ENCODE measurements around the gene GLRA1.
"Not testable (repeated sequence)": the region's sequence is repeated elsewhere in the genome, so short reads cannot be mapped to it uniquely, and the experiment has no call there.

GLRA1 gene

DNA sequence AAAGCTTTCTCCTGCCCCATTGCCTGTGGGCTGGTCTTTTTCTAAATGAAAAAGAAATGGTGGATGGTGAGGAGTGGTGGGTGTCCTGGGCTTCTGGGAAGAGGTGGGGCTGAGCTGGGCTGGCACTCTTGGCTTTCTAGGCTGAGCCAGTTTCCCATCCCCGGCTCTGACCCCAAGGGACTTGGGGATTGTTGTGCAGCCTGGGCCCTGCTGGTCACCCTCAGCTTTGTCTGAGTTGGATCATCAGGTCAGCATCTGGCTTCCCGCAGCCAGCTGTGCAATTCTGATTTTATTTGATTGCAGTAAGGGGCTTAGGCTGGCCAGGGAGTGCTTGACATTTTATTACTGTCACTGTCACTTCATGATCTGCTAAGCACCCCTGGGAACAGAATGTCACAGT lies 25.3 kb downstream of the GLRA1 start:
- H3K9ac ChIP-seq (ENCODE audit: low read length): no peak overlapping the region
- H4K5ac ChIP-seq (ENCODE audit: low read length): no peak overlapping the region
- H3K4me2 ChIP-seq (ENCODE audit: low read length): no peak overlapping the region
- H4K8ac ChIP-seq (ENCODE audit: low read depth, low read length): no peak overlapping the region
- H2BK5ac ChIP-seq (ENCODE audit: low read length): no peak overlapping the region
- H2BK15ac ChIP-seq (replicated peaks; ENCODE audit: low read depth): no peak overlapping the region
- no peak overlapping the region for H3K4ac ChIP-seq (ENCODE audit: low read depth, low read length)
- no peak overlapping the region for H3K18ac ChIP-seq (ENCODE audit: low read length)
- H3K79me1 ChIP-seq (ENCODE audit: low read length): no peaks in the 10 kb centered on the region
- H3K79me2 ChIP-seq (ENCODE audit: control insufficient read depth, insufficient read depth, low read length): no peaks in the 10 kb centered on the region
- no peak for DNase-seq
- H3K56ac ChIP-seq (ENCODE audit: low read length): no peak overlapping the region
- no peaks in the 10 kb centered on the region for H3K4me1 ChIP-seq (ENCODE audit: control insufficient read depth, low read depth, low read length)
- no peak overlapping the region for H2AK5ac ChIP-seq (ENCODE audit: low read length)
- WGBS (ENCODE audit: extremely low coverage, insufficient coverage, low lambda C conversion rate): no CpG with 5 or more reads among the region's 2 CpGs
- no peak overlapping the region for H3K23ac ChIP-seq (ENCODE audit: low read length)
- no peaks in the 10 kb centered on the region for H3K36me3 ChIP-seq (ENCODE audit: control insufficient read depth, insufficient read depth, low read length)
- H3K27ac ChIP-seq (ENCODE audit: low read depth, low read length): no peak overlapping the region
- no peak overlapping the region for H3K4me3 ChIP-seq (ENCODE audit: low read length)
- H3K27me3 ChIP-seq (ENCODE audit: insufficient read depth, low read length, poor library complexity): peaks cover 6% of the 10 kb centered on the region
- no peak overlapping the region for H2BK120ac ChIP-seq (ENCODE audit: low read depth, low read length)

DNA sequence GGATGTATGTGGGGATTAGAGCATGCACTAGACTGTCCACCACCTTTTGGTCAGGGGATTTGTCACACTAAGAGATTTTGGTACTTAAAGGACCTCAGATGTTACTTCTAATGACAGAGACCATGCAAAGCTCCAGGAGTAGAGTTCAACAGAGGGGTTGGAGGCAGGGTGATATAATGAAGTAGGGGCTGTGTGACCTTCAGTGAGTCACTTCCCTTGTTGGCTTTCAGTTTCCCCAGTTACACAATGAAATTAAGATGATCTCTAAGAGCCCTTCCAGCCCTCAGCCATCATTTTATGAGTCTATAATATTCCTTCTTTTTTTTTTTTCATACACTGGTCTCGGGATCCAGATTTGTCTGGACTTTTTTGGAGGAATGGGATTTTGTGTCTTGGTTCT lies 26.8 kb downstream of the GLRA1 start:
- H3K79me1 ChIP-seq (ENCODE audit: low read length): no peaks in the 10 kb centered on the region
- H2BK15ac ChIP-seq (replicated peaks; ENCODE audit: low read depth): no peak overlapping the region
- H3K27ac ChIP-seq (ENCODE audit: low read depth, low read length): no peak overlapping the region

DNA sequence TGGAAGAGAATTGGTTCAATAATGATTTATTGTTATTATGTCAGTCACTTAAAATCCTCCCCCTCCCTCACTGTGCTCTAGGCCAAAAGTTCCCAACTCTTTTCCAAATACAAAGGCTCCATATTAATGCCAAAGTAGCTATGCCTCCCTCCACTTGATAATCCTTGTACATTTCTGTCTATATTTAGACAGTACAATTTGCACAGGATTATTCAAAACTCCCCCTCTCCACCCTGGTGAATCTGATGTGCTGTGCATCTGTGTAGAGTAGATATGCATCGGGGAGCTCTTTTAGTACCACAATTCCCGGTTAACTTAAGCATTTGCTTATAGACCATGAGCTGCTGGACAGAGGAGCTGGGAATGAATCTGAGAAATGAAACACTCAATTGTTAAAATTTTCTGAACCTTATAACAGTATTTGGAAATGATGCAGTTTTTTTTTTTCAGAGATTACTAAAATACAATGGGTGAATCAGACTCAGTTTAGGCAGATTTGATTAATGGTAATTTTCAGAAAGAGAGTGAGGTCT lies 27.6 kb downstream of the GLRA1 start:
- Histone ChIP-seq H3K9ac (ENCODE audit: low read length) (no peak overlapping the region), H2BK5ac (ENCODE audit: low read length) (no peak overlapping the region), H3K27ac (ENCODE audit: low read depth, low read length) (no peak overlapping the region), H2BK120ac (ENCODE audit: low read depth, low read length) (no peak overlapping the region), H3K79me1 (ENCODE audit: low read length) (no peaks in the 10 kb centered on the region), H3K79me2 (ENCODE audit: control insufficient read depth, insufficient read depth, low read length) (no peaks in the 10 kb centered on the region), H3K4me1 (ENCODE audit: control insufficient read depth, low read depth, low read length) (no peaks in the 10 kb centered on the region), H3K27me3 (ENCODE audit: insufficient read depth, low read length, poor library complexity) (peaks cover 1% of the 10 kb centered on the region), H3K23ac (ENCODE audit: low read length) (no peak overlapping the region), H4K8ac (ENCODE audit: low read depth, low read length) (no peak overlapping the region), H3K4me2 (ENCODE audit: low read length) (no peak overlapping the region), H3K36me3 (ENCODE audit: control insufficient read depth, insufficient read depth, low read length) (no peaks in the 10 kb centered on the region), H2BK15ac (replicated peaks; ENCODE audit: low read depth) (no peak overlapping the region), H2AK5ac (ENCODE audit: low read length) (no peak overlapping the region), H4K5ac (ENCODE audit: low read length) (no peak overlapping the region), H3K4me3 (ENCODE audit: low read length) (no peak overlapping the region), H3K18ac (ENCODE audit: low read length) (no peak overlapping the region), H3K56ac (ENCODE audit: low read length) (no peak overlapping the region), H3K4ac (ENCODE audit: low read depth, low read length) (no peak overlapping the region)
- no CpG with 5 or more reads among the region's 2 CpGs for WGBS (ENCODE audit: extremely low coverage, insufficient coverage, low lambda C conversion rate)
- DNase-seq: no peak

More for the DNA sequence above, 26.8 kb downstream of the GLRA1 start:
- Histone ChIP-seq H3K36me3 (ENCODE audit: control insufficient read depth, insufficient read depth, low read length) (no peaks in the 10 kb centered on the region), H3K4ac (ENCODE audit: low read depth, low read length) (no peak overlapping the region), H2BK5ac (ENCODE audit: low read length) (no peak overlapping the region), H3K4me3 (ENCODE audit: low read length) (no peak overlapping the region), H3K79me2 (ENCODE audit: control insufficient read depth, insufficient read depth, low read length) (no peaks in the 10 kb centered on the region), H3K4me1 (ENCODE audit: control insufficient read depth, low read depth, low read length) (no peaks in the 10 kb centered on the region), H3K9ac (ENCODE audit: low read length) (no peak overlapping the region), H3K4me2 (ENCODE audit: low read length) (no peak overlapping the region), H3K27me3 (ENCODE audit: insufficient read depth, low read length, poor library complexity) (peaks cover 2% of the 10 kb centered on the region), H3K18ac (ENCODE audit: low read length) (no peak overlapping the region), H2BK120ac (ENCODE audit: low read depth, low read length) (no peak overlapping the region), H4K5ac (ENCODE audit: low read length) (no peak overlapping the region), H4K8ac (ENCODE audit: low read depth, low read length) (no peak overlapping the region), H2AK5ac (ENCODE audit: low read length) (no peak overlapping the region), H3K23ac (ENCODE audit: low read length) (no peak overlapping the region), H3K56ac (ENCODE audit: low read length) (no peak overlapping the region)
- no CpG with 5 or more reads among the region's 1 CpG for WGBS (ENCODE audit: extremely low coverage, insufficient coverage, low lambda C conversion rate)
- DNase-seq: no peak

DNA sequence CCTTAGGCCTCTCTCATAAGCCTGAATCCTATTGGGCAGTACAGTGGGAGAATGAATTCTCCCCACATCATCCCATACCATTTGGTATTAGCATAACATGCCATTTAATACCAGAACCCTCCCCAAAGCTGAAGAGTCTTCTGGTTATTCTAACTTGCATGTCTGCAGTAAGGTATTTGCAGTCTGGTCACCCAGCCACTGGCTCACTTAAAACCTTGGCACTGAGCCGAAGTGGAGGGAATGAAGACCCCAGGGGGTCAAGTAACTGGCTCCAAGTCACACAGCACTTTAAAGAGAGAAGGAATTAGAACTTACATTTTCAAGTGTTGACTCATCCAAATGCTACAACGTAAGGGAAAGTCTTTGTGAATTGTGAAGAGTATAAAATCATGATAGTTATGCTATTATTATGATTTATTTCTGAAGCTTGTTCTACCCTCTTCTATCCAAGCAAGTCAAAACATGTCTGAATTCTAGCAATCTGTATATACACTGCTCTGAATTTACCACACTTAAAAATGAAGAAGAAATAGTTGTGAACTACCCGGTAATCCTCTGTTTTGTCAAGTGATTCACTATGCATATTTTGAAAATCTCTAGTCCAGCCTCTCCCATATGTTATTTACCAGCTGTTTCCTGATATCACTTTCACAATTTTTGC lies 28.5 kb downstream of the GLRA1 start:
- Histone ChIP-seq H3K4me3 (ENCODE audit: low read length) (no peak overlapping the region), H3K36me3 (ENCODE audit: control insufficient read depth, insufficient read depth, low read length) (no peaks in the 10 kb centered on the region), H4K8ac (ENCODE audit: low read depth, low read length) (no peak overlapping the region), H3K4me2 (ENCODE audit: low read length) (no peak overlapping the region), H2BK120ac (ENCODE audit: low read depth, low read length) (no peak overlapping the region), H3K56ac (ENCODE audit: low read length) (no peak overlapping the region), H3K4me1 (ENCODE audit: control insufficient read depth, low read depth, low read length) (no peaks in the 10 kb centered on the region), H2AK5ac (ENCODE audit: low read length) (no peak overlapping the region), H3K9ac (ENCODE audit: low read length) (no peak overlapping the region), H4K5ac (ENCODE audit: low read length) (no peak overlapping the region), H3K23ac (ENCODE audit: low read length) (no peak overlapping the region), H3K79me1 (ENCODE audit: low read length) (no peaks in the 10 kb centered on the region), H3K4ac (ENCODE audit: low read depth, low read length) (no peak overlapping the region), H3K18ac (ENCODE audit: low read length) (no peak overlapping the region), H3K27me3 (ENCODE audit: insufficient read depth, low read length, poor library complexity) (no peaks in the 10 kb centered on the region), H3K27ac (ENCODE audit: low read depth, low read length) (no peak overlapping the region), H3K79me2 (ENCODE audit: control insufficient read depth, insufficient read depth, low read length) (no peaks in the 10 kb centered on the region), H2BK5ac (ENCODE audit: low read length) (no peak overlapping the region), H2BK15ac (replicated peaks; ENCODE audit: low read depth) (no peak overlapping the region)
- DNase-seq: peak; percentile 95
- WGBS (ENCODE audit: extremely low coverage, insufficient coverage, low lambda C conversion rate): no CpG with 5 or more reads among the region's 3 CpGs

DNA sequence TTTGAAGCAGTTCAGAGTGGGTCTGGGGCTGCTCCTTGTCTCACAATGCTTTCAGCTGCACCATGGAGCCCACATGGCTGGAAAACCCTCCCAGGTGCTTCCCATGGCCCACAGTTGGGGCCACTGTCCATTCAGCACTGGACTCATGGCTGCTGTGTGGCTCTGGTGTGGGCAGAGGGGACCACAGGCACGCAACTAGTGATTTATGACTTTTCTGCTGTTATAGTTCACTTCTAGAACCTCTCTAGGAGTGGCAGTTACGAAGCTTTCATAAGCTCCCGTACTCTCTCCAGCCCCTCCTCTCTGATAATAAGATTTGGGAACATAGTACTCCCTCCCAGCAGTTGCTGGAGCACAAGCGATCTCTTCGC lies 29.0 kb downstream of the GLRA1 start:
- Histone ChIP-seq H2BK120ac (ENCODE audit: low read depth, low read length) (no peak overlapping the region), H2BK5ac (ENCODE audit: low read length) (no peak overlapping the region), H3K56ac (ENCODE audit: low read length) (peak overlapping the region; percentile 34), H2AK5ac (ENCODE audit: low read length) (no peak overlapping the region), H3K4me1 (ENCODE audit: control insufficient read depth, low read depth, low read length) (no peaks in the 10 kb centered on the region), H4K5ac (ENCODE audit: low read length) (no peak overlapping the region), H3K9ac (ENCODE audit: low read length) (no peak overlapping the region), H3K4ac (ENCODE audit: low read depth, low read length) (no peak overlapping the region), H3K36me3 (ENCODE audit: control insufficient read depth, insufficient read depth, low read length) (no peaks in the 10 kb centered on the region), H3K4me2 (ENCODE audit: low read length) (no peak overlapping the region), H3K27me3 (ENCODE audit: insufficient read depth, low read length, poor library complexity) (no peaks in the 10 kb centered on the region), H2BK15ac (replicated peaks; ENCODE audit: low read depth) (no peak overlapping the region), H3K4me3 (ENCODE audit: low read length) (no peak overlapping the region), H3K79me2 (ENCODE audit: control insufficient read depth, insufficient read depth, low read length) (no peaks in the 10 kb centered on the region), H3K18ac (ENCODE audit: low read length) (no peak overlapping the region), H3K79me1 (ENCODE audit: low read length) (no peaks in the 10 kb centered on the region), H3K23ac (ENCODE audit: low read length) (no peak overlapping the region), H4K8ac (ENCODE audit: low read depth, low read length) (no peak overlapping the region), H3K27ac (ENCODE audit: low read depth, low read length) (peak overlapping the region; percentile 65)
- WGBS (ENCODE audit: extremely low coverage, insufficient coverage, low lambda C conversion rate): no CpG with 5 or more reads among the region's 5 CpGs
- DNase-seq: no peak

DNA sequence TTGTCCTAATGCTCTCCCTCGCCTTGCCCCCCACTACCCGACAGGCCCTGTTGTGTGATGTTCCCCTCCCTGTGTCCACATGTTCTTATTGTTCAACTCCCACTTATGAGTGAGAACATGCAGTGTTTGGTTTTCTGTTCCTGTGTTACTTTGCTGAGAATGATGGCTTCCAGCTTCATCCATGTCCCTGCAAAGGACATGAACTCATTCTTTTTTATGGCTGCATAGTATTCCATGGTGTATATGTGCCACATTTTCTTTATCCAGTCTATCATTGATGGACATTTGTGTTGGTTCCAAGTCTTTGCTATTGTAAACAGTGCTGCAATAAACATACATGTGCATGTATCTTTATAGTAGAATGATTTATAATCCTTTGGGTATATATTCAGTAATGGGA lies 31.2 kb downstream of the GLRA1 start:
- H3K27me3 ChIP-seq (ENCODE audit: insufficient read depth, low read length, poor library complexity); H3K79me2 ChIP-seq (ENCODE audit: control insufficient read depth, insufficient read depth, low read length); H3K56ac ChIP-seq (ENCODE audit: low read length); H3K9ac ChIP-seq (ENCODE audit: low read length); H3K4me2 ChIP-seq (ENCODE audit: low read length); H2BK5ac ChIP-seq (ENCODE audit: low read length); H3K27ac ChIP-seq (ENCODE audit: low read depth, low read length); H3K18ac ChIP-seq (ENCODE audit: low read length); H2BK120ac ChIP-seq (ENCODE audit: low read depth, low read length); H3K4me3 ChIP-seq (ENCODE audit: low read length); H3K4me1 ChIP-seq (ENCODE audit: control insufficient read depth, low read depth, low read length); H3K36me3 ChIP-seq (ENCODE audit: control insufficient read depth, insufficient read depth, low read length); H3K79me1 ChIP-seq (ENCODE audit: low read length); H4K8ac ChIP-seq (ENCODE audit: low read depth, low read length); H2BK15ac ChIP-seq (replicated peaks; ENCODE audit: low read depth); DNase-seq; H3K23ac ChIP-seq (ENCODE audit: low read length); H3K4ac ChIP-seq (ENCODE audit: low read depth, low read length); H4K5ac ChIP-seq (ENCODE audit: low read length); H2AK5ac ChIP-seq (ENCODE audit: low read length): not testable (repeated sequence)
- WGBS (ENCODE audit: extremely low coverage, insufficient coverage, low lambda C conversion rate): no CpG with 5 or more reads among the region's 2 CpGs
